CD1c-positive myeloid dendritic cell (primary cell): ENCODE results near the gene GATA5.

Source experiments
- DNase-seq: peaks from one replicate; pipeline ENCODE4 v3.0.0-alpha.2; 2016; ENCODE audit errors: extremely low spot score

Gene GATA5

GRCh38 chr20:62475772-62476055, at the start of gene GATA5:
GATA5 (minus strand) TSS chr20:62475995; CDS start chr20:62475521, 474 bp downstream.
- no peak for DNase-seq

GRCh38 chr20:62525014-62525413, 49.2 kb upstream of the GATA5 start:
- DNase-seq = no peak

- DNase-seq = no peak
These were observed 48.7 kb upstream of the GATA5 start for GRCh38 chr20:62524505-62524911.

- peak; percentile 2 for DNase-seq
These were observed 47.8 kb upstream of the GATA5 start for GRCh38 chr20:62523473-62524203.

GRCh38 chr20:62522748-62523396, 47.1 kb upstream of the GATA5 start:
- no peak for DNase-seq

GRCh38 chr20:62519826-62520225, 44.0 kb upstream of the GATA5 start:
- no peak for DNase-seq

GRCh38 chr20:62518911-62519310, 43.1 kb upstream of the GATA5 start:
- no peak for DNase-seq

- DNase-seq = no peak
These were observed 42.3 kb upstream of the GATA5 start for GRCh38 chr20:62517901-62518610.

GRCh38 chr20:62517168-62517567, 41.4 kb upstream of the GATA5 start:
- DNase-seq = no peak

GRCh38 chr20:62516338-62516737, 40.5 kb upstream of the GATA5 start:
- no peak for DNase-seq

- DNase-seq = no peak
These were observed 40.0 kb upstream of the GATA5 start for GRCh38 chr20:62515826-62516225.

- no peak for DNase-seq
These were observed 39.5 kb upstream of the GATA5 start for GRCh38 chr20:62515280-62515679.

- no peak for DNase-seq
These were observed 38.2 kb upstream of the GATA5 start for GRCh38 chr20:62513991-62514390.

GRCh38 chr20:62511915-62512610, 36.3 kb upstream of the GATA5 start:
- DNase-seq = no peak

GRCh38 chr20:62511300-62511914, 35.6 kb upstream of the GATA5 start:
- DNase-seq = no peak

GRCh38 chr20:62508641-62509051, 32.9 kb upstream of the GATA5 start:
- DNase-seq = no peak

GRCh38 chr20:62507991-62508640, 32.3 kb upstream of the GATA5 start:
- no peak for DNase-seq

- no peak for DNase-seq
These were observed 31.5 kb upstream of the GATA5 start for GRCh38 chr20:62507323-62507722.

- no peak for DNase-seq
These were observed 31.0 kb upstream of the GATA5 start for GRCh38 chr20:62506791-62507190.

- no peak for DNase-seq
These were observed 30.3 kb upstream of the GATA5 start for GRCh38 chr20:62506087-62506486.

GRCh38 chr20:62505337-62506045, 29.7 kb upstream of the GATA5 start:
- DNase-seq = no peak
